Amniotic stem cell (primary cell): ENCODE data around the gene RPS3A.
"Not testable (repeated sequence)": the region's sequence is repeated elsewhere in the genome, so short reads cannot be mapped to it uniquely, and the experiment has no call there.

Experiments
- DNase-seq: peaks from one replicate; lab custom pipeline; 2025; lab: John Stamatoyannopoulos, UW

Gene RPS3A

GRCh38 chr4:151099229-151099975 lies at the start of gene RPS3A:
Gene RPS3A, plus strand, starts transcription at chr4:151099628. Its CDS starts 25 bp downstream, at chr4:151099653.
- DNase-seq, result peak; percentile 86

DNA sequence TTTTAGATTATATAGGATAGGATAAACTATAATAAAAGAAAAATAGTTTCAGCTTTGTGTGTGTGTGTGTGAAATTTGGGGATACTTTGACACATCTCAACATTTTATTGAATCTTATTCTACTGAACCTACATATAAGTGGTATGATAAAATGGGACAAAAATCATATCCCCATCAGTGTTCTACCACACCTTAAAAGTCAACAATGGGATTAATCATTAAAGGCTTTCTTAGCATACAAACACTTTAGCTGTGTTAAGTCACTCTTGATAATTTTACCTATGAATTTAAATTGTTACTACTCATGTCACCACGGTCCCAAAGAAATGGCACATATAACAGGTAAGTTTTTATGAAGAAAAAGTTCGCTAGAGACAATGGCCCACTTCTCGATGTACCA lies 46.6 kb upstream of the RPS3A start:
- DNase-seq, result no peak

DNA sequence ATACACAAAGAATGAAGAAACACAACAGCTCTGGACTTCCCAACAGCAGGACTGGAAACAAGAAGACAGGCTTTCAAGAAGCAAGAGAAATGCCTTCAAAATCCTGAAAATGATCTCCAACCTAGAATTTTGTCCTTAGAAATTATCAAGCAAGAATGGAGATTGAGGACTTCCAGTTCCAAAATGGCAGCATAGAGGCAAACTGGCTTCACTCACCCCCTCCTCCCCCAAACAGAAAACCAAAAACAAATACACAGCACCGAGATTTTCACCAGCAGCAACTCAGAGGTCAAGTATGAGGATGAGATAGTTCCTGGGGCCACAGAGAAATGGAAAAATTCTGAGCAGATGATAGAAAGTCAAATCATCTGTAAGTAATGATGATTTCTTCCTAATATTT lies 43.9 kb upstream of the RPS3A start:
- DNase-seq, result no peak

DNA sequence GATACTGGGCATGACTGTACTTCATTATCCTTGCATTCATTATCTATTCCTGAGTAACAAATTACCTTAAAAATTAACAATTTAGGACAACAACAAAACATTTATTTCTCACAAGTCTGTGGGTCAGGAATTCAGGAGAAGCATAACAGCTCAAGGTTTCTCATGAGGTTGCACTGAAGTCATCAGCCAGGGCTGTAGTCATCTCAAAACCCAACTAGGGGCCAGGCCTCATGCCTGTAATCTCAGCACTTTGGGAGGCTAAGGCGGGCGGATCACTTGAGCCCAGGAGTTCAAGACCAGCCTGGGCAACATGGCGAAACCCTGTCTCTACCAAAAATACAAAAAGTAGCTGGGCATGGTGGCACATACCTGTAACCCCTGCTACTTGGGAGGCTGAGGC lies 36.3 kb upstream of the RPS3A start:
- not testable (repeated sequence) for DNase-seq

DNA sequence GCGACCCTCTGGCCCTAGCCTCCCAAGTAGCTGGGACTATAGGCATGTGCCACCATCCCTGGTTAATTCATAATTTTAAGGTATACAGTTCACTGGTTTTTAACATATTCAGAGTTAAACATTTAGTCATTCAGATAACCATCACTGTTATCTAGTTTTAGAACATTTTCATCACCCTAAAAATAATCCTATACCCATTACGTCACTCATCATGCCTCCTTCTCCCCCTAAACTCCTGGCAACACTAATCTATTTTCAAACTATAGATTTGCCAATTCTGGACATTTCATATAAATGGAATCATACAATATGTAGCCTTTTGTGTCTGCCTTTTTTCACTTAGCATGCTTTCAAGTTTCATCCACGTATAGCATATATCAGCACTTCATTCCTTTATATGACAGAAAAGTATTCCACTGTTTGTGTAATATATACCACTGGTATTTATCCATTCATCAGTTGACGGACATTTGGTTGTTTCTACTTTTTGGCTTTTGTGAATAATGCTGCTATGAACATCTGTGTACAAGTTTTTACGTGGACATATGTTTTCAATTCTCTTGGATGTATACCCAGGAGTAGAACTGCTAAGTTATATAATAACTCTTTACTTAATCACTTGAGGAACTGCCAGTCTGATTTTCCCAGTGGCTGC lies 32.0 kb upstream of the RPS3A start:
- DNase-seq, result no peak

GRCh38 chr4:151074416-151074916 lies 25.0 kb upstream of the RPS3A start:
- no peak for DNase-seq

DNA sequence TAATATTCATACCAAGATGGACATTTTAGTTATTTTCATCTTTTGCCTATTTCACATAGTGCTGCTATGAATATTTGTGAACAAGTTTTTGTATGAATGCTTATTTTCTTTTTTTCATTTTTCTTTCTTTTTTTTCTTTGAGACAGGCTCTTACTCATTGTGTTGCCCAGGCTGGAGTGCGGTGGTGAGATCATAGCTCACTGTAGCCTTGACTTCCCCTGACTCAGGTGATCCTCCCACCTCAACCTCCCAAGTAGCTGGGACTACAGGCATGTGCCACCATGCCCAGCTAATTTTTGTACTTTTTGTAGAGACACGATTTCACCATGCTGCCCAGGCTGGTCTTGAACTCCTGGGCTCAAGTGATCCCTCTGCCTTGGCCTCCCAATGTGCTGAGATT lies 21.4 kb upstream of the RPS3A start:
- DNase-seq, result not testable (repeated sequence)

DNA sequence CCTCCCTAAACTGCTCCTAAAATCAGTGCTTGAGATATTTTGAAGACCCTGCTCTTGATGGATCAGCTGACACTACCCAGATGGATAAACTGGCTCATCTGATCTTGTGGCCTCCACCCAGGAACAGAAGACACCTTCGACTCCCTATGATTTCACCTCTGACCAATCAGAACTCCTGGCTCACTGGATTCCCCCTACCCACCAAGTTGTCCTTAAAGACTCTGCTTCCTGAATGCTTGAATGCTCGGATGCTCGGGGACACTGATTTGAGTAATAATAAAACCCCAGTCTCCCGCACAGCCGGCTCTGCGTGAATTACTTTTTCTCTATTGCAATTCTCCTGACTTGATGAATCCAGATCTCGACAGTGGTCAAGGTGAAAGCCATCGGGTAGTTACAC lies 12.0 kb upstream of the RPS3A start:
- no peak for DNase-seq

GRCh38 chr4:151091047-151091446 lies 8.4 kb upstream of the RPS3A start:
- DNase-seq, result no peak

- DNase-seq, result no peak
Observed at GRCh38 chr4:151092488-151092887, 6.9 kb upstream of the RPS3A start.

DNA sequence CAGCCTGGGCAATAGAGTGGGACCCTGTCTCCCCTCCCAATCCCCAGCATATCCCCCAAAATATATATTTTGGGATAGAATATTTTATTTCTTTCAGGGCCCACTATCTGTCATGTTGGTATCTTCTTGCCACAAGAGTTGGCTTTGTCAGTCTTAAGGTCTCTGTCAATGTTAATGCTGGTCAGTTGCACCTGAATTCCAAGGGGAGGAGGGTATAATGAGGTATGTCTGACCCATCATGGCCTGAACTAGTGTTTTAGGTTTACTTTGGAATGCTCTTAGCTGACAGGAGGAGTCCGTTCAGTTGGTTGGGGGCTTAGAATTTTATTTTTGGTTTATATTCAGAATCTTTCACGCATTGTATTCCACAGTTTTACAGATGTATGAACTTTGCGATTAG lies 6.2 kb upstream of the RPS3A start:
- DNase-seq, result no peak

DNA sequence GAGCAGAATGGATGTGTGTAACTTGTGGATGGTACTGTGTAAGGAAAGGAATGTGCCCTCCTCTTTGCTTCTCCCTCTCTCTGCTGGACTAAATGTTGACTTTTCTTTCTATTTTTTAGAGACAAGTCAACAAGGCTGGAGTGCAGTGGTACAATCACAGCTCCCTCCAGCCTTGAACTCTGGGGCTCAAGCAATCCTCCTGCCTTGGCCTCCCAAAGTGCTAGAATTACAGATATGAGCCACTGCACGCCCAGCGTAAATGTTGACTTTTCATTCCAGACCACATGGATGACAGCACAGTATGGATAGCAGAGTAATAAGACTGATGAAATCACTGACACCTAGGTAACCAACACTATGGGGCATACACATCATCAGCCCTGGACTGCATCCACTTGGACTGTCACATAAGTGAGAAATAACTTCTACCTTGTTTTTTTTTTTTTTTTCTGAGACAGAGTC lies 5.1 kb upstream of the RPS3A start:
- DNase-seq, result no peak

DNA sequence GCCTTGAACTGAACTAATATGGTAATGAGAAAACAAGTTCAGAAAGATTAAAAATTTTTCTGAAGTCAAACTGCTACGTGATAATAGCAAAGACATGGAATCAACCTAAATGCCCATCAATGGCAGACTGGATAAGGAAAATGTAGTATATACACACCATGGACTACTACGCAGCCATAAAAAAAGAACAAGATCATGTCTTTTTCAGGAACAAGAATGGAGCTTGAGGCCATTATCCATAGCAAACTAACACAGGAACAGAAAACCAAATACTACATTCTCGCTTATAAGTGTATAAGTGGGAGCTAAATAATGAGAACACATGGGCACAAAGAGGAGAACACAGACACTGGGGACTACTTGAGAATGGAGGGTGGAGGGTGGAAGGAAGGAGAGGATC lies 4.3 kb upstream of the RPS3A start:
- no peak for DNase-seq

DNA sequence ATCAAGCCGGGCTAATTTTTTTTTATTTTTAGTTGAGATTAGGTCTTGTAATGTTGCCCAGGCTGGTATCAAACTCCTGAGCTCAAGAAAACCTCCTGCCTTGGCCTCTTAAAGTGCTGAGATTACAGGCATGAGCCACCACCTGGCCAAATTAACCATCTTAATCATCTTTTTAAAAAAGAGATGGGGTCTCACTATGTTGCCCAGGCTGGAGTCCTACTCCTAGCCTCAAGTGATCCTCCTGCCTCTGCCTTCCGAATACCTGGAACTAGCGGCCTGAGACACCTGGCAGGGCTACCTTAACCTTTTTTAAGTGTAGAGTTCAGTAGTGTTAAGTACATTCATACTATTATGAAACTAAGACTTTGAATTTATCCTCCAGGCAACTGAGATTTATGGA lies 1.7 kb upstream of the RPS3A start:
- DNase-seq, result no peak

DNA sequence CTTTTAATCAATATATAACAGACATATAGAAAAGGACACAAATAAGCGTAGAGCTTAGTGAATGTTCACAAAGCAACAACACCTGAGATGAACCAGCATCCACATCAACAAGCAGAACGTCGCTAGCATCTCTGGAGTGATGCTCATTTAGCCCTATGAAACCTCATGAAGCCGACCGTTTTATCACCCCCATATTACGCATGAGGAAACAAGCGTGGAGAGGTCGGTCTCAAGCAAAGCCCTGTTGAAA lies 524 bp upstream of the RPS3A start:
- no peak for DNase-seq

DNA sequence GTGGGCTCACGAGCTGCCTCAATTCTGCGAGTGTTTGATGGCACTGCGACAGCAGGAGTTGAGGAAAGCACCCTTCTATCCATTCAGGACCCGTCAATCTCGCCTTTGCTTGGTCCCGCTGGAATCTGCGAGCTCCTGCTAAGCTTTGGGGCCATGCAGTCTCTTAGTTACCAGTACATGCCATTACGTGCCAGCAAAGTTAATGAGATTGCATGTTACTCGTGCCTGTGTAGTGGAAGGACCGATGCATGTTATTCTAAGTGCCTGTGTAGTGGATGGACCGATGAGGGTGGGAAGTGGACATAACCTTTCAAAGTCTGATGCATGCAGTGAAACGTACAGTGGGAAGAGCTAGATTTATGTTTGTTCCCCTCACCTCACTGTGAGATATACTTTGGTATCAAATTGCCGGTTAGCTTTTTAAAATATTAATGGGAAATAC lies 569 bp downstream of the RPS3A start:
- DNase-seq, result no peak

GRCh38 chr4:151100531-151100930 lies 1.1 kb downstream of the RPS3A start:
- DNase-seq, result no peak

GRCh38 chr4:151103758-151104157 lies 4.3 kb downstream of the RPS3A start:
- no peak for DNase-seq

GRCh38 chr4:151104621-151105020 lies 5.2 kb downstream of the RPS3A start:
- DNase-seq, result no peak

DNA sequence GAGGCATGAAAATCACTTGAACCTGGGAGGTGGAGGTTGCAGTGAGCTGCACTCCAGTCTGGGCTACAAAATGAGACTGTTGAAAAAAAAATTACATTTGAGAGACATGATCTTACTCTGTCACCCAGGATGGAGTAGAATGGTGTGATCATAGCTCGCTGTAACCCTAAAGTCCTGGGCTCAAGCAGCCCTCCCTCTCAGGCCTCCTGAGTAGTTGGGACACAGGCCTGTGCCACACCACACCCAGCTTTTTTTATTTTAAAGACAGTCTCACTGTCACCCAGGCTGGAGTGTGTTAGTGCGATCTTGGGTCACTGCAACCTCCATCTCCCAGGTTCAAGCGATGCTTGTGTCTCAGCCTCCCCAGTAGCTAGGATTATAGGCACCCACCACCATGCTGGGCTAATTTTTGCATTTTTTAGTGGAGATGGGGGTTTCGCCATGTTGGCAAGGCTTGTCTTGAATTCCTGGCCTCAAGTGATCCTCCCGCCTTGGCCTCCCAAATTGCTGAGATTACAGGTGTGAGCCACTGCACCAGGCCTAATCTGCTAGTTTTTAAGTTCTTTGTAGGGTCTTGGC lies 6.1 kb downstream of the RPS3A start:
- DNase-seq, result no peak

DNA sequence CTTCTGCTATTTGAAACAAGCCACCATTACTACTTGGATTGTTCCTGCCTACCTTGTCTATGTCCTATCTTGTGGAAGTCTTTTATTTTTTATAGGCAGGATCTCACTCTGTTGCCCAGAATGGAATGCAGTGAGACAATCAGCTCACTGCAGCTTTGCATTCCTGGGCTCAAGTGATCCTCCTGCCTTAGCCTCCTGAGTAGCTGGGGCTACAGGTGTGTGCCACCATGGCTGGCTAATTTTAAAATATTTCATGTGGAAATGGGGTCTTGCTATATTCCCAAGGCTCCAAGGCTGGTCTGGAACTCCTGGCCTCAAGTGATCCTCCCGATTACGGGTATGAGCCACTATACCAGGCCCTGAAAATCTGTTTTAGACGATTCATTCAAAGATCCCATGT lies 7.6 kb downstream of the RPS3A start:
- DNase-seq, result no peak

GRCh38 chr4:151110236-151110635 lies 10.8 kb downstream of the RPS3A start:
- no peak for DNase-seq

DNA sequence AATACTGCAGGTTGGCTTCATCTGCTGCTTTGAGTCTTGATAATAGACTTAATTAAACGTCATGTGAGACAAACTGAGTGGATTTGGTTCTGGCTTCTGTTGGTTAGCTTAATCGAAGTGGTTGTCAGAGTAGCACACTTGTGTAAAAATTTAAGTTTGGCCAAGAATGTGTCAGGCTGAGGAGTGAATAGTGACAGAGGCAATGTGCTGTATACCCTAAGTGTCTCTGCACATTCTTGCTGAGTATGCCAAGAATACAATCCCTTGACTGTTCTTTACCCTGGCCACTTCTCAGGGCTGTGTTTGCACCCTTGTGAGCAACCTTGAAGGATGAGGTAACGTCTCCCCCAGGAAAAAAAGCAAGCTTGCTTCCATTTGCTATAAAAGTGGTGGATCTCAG lies 14.9 kb downstream of the RPS3A start:
- no peak for DNase-seq
